Measurements from ENCODE around the gene DLG2.

The DLG2 gene

GRCh38 chr11:83895516-83895915 lies 1731.6 kb downstream of the DLG2 start:
- no peaks in the 10 kb centered on the region for H3K4me1 ChIP-seq (ENCODE audit: control insufficient read depth in 1 of 2, insufficient read depth in 1 of 2, low read depth in 1 of 2, low read length in 1 of 2)
- TF ChIP-seq CTCF (IDR thresholded peaks at IDR 0.05), result no peak

GRCh38 chr11:83881428-83881827 lies 1745.7 kb downstream of the DLG2 start:
- Histone ChIP-seq H3K27ac (no peak overlapping the region), H3K4me1 (ENCODE audit: control insufficient read depth in 1 of 2, insufficient read depth in 1 of 2, low read depth in 1 of 2, low read length in 1 of 2) (no peaks in the 10 kb centered on the region), H3K9me3 (no peaks in the 10 kb centered on the region), H3K36me3 (no peaks in the 10 kb centered on the region), H3K4me3 (ENCODE audit: low read depth in 1 of 2, low read length in 1 of 2) (no peak overlapping the region), H3K27me3 (no peaks in the 10 kb centered on the region)
- no peak for TF ChIP-seq CTCF (IDR thresholded peaks at IDR 0.05)

More at GRCh38 chr11:83895516-83895915, 1731.6 kb downstream of the DLG2 start:
- Histone ChIP-seq H3K27ac (no peak overlapping the region), H3K27me3 (no peaks in the 10 kb centered on the region), H3K9me3 (no peaks in the 10 kb centered on the region), H3K4me3 (ENCODE audit: low read depth in 1 of 2, low read length in 1 of 2) (no peak overlapping the region), H3K36me3 (no peaks in the 10 kb centered on the region)

- Histone ChIP-seq H3K36me3 (no peaks in the 10 kb centered on the region), H3K4me3 (ENCODE audit: low read depth in 1 of 2, low read length in 1 of 2) (no peak overlapping the region), H3K4me1 (ENCODE audit: control insufficient read depth in 1 of 2, insufficient read depth in 1 of 2, low read depth in 1 of 2, low read length in 1 of 2) (no peaks in the 10 kb centered on the region), H3K27ac (no peak overlapping the region), H3K9me3 (no peaks in the 10 kb centered on the region), H3K27me3 (no peaks in the 10 kb centered on the region)
- TF ChIP-seq CTCF (IDR thresholded peaks at IDR 0.05), result no peak
Observed at GRCh38 chr11:83871054-83871453, 1756.1 kb downstream of the DLG2 start.

GRCh38 chr11:83866655-83867054 lies 1760.5 kb downstream of the DLG2 start:
- H3K36me3 ChIP-seq, result no peaks in the 10 kb centered on the region
- TF ChIP-seq CTCF (IDR thresholded peaks at IDR 0.05), result no peak

GRCh38 chr11:83865636-83866461 lies 1761.3 kb downstream of the DLG2 start:
- TF ChIP-seq CTCF (IDR thresholded peaks at IDR 0.05), result no peak
- Histone ChIP-seq H3K27me3 (no peaks in the 10 kb centered on the region), H3K36me3 (no peaks in the 10 kb centered on the region), H3K27ac (no peak overlapping the region), H3K9me3 (no peaks in the 10 kb centered on the region), H3K4me1 (ENCODE audit: control insufficient read depth in 1 of 2, insufficient read depth in 1 of 2, low read depth in 1 of 2, low read length in 1 of 2) (no peaks in the 10 kb centered on the region), H3K4me3 (ENCODE audit: low read depth in 1 of 2, low read length in 1 of 2) (no peak overlapping the region)

More at GRCh38 chr11:83866655-83867054, 1760.5 kb downstream of the DLG2 start:
- H3K4me3 ChIP-seq (ENCODE audit: low read depth in 1 of 2, low read length in 1 of 2), result no peak overlapping the region
- H3K4me1 ChIP-seq (ENCODE audit: control insufficient read depth in 1 of 2, insufficient read depth in 1 of 2, low read depth in 1 of 2, low read length in 1 of 2), result no peaks in the 10 kb centered on the region
- H3K9me3 ChIP-seq, result no peaks in the 10 kb centered on the region
- H3K27me3 ChIP-seq, result no peaks in the 10 kb centered on the region
- no peak overlapping the region for H3K27ac ChIP-seq

Data from neutrophil (primary cell).